GM21723 (cell line): ENCODE data around the gene SERPINE3.

Experiments used
- ATAC-seq: cut with Tn5 transposase; IDR thresholded peaks from one replicate; pipeline ENCODE4 v1.9.1; 2021; ENCODE audit warnings: mild to moderate bottlenecking, moderate library complexity; ENCODE audit not compliant: unreplicated experiment

Gene SERPINE3

DNA sequence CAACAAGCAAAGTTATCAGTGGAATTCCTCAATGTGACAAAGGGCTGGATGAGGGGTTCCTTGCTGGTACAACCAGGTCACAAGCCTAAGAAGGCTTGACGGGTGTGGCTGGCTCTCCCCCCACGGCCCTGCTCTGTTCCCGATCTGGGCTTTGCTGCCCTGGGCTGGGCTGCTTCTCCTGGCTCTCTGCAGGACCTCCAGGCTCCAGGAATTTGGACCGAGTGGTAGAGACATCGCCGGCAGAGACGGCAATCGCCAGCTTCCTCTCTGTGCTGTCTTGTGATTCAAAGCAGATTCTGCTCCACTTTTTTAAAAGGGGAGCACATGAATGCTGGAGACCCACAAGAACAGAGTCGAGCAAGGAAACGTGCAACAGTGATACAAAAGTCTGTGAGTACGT is at the start of gene SERPINE3:
SERPINE3 (plus strand) TSS at position 338 of the 400 bp plus-strand sequence. CDS start 1,401 bp downstream, outside the sequence.
- ATAC-seq = no peak

DNA sequence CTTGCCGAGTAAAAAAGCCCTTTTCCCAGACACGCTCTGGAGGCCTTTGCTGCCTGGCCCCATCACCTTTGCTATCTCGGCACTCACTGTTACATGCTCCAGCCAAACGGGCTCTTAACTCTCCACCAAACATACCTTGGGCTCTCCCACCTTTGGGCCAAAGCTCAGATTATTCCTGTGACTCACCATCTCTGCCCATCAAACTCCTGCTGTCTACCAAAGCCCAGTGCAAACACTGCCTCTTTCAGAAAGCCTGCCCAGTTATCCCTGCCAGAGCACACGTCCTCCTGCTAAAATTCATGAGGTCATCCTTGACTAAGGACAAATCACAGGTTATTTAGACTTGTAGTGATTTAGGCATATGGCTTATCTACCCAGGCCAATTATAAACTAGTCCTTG is 48.1 kb upstream of the SERPINE3 start:
- no peak for ATAC-seq

DNA sequence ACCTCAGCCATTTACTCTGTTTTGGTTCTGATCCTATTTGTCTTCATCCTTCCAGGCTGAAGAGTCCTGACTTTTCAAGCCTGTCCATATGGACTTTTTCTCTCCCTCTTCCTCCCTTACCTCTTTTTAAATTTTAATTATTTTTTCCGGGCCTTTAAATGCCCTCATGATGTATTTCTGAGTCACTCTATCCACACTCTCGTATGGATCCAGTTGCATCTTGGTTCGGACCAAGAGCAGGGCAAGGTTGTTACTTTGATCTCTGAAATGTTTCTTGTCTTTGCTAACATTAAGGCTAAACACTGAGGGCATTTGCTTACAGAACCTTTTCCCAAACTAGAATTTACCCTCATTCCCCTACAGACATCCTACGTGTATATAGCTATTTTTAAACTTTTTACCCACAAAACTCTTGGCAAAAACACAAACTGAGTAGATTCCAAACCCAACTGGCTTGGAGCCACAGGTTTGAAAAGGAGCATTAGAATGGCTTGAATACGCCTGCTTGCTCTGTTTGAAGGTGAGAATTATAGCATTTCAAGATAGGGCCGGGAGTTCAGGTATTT is 47.4 kb upstream of the SERPINE3 start:
- ATAC-seq = no peak

DNA sequence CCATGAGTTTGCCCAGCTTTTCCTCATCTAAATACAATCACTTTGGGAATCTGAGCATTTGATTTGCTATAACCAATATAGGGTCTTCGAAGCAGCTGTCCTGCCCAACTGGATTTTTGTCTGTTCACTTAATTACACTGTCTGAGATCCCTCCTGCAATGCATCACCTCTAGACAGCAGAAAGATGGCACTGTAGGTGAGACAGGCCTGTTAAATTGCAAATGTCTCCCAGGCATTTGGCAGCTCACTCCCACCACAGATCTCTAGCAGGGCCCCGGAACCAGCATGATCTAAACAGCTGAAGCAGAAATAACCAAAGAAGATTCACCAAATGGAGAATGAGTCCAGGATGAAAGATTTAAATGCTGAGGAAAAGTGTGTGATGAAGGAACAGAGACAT is 41.9 kb upstream of the SERPINE3 start:
- no peak for ATAC-seq

DNA sequence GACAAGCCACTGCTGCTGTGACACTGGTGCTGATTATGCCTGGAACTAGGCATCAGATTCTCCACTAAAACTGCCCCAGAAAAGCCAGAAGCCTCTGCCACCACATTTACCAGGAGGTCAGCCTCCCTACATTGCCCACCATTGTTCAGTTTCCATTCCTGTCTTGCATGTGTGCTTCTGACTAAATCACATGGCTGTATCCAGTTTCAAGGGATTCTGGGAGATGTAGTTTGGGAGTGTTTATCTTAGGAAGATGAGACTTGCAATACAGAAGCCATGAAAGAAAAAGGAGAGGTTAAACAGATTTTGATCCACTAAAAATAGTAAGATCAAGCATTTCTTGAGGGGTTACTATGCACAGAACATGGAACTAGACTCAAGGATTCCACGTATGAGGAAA is 40.7 kb upstream of the SERPINE3 start:
- ATAC-seq = no peak

DNA sequence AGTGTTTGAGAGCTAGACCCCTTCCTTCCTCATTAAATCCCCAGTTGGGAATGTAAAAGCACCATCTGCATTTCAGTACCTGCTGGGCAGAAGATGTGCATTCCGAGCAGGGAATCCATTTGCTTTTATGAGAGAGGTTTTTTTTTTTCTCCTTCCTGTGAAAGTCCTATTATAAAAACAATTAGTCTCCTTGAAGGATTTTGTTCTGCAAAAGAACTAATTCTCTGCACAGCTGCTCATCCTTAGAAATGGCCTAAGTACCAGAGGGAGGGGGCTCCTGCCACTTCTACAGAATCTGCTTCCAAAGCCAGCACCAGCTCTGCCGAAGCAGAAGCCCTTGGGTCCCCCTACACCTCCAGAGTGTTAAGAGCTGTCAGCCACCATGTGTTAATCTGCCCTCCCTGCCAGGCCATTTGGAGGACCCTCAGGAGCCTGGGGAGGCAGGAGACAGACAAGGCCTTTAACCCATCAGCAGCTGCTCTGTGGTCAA is 36.4 kb upstream of the SERPINE3 start:
- no peak for ATAC-seq

DNA sequence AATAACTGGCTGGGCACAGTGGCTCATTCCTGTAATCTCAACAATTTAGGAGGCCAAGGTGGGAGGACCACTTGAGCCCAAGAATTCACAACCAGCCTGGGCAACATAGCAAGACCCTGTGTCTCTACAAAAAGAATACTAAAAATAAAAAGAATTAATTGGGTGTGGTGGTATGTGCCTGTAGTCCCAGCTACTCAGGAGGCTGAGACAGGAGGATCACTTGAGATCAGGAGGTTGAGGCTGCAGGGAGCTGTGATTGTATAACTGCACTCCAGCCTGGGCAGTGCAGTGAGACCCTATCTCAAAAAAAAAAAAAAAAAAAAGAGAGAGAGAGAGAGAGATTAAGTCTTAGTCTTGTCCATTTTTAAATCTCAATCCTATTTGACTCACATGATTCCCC is 35.6 kb upstream of the SERPINE3 start:
- no peak for ATAC-seq

DNA sequence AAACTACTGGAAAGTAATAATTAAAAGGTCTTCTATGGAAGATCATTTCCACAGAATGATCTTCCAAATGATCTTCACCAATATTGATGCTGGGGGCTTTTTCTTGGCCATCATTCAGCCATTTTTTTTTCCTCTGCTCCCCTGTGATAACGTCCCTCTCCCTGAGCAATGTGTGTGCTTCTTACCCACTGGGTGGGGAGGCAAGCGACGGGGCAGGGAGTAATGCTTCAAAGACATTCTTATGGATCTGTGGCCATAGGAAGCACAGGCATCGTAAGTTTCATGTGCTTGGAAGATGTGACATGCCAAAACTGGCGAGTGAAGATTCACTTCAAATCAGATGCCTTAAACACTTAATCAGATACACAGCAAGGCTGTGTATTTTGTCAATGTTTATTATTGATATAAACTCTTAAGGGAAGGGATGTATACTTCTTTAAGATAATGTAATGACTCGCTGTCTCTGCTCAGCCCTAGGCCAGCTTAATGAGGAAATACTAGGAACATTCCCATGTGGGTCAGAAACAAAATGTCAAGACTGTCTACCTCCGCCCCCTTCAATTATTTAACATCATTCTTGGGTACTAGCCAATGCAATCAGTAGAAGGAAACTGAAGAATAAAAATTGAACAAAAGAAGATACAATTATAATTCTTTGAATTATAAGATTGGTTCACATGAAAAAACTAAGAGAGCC is 34.1 kb upstream of the SERPINE3 start:
- no peak for ATAC-seq

DNA sequence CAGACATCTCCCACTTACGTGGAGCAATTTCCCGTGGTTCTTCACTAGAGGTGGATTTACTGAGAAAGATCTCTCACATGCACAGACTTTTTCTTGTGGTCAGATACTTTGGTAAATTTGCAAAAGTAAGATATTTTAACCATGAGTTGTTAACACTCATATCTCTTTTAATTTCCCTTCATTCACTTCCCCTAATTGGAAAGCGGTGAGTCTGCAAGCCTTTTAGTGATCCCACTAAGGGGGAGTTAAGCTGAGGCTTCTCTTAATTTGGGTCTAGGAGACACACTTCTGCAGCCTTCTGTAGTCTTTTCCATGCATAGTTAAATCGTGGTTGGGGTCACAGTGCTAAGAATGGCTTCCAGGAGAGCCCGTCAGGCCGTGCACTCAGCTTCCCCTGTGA is 30.7 kb upstream of the SERPINE3 start:
- no peak for ATAC-seq

DNA sequence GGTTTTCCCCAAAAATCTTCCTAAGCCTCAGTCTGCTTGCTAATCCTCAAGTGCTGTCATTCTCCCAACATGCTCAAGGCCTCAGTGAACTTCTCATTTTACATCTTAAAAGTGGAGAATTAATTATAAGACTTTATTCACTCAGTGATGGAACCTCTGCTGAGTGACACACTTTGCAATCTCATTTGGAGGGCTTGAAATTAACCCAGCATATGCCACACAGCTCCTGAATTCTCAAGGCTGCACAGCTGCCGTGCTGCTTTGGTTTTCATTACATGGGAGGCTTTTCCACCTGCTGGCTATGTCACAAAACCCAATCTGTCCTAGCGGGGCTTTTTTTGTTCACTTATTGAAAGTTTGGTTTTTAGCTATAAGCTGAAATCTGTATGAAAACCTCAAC is 28.3 kb upstream of the SERPINE3 start:
- ATAC-seq = no peak

DNA sequence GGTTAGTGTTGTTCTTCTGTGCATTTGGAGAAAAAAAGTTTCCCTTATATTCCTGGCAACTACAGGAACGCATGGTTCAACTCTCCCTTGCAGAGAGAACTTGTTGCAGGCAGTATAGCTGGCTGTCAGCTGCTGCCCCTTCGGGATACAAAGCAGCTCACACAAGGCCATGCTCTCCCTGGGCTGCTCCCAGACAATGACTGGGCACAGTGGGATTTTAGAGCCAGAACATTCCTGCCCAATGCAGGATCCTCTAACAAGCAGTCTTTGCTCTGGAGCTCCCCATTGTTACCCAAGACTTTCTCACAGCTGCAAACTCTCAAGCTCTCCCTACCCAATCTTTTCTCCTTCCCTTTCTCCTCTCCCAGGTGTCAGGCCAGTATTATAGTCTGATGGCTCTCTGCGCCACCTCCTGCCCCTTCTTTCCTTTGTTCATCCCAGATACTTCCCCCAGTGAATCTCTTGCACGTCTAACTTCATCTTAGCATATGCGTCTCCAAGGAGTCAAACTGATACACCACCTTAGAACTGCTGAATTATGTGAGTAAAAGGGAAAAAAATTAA is 27.5 kb upstream of the SERPINE3 start:
- no peak for ATAC-seq

DNA sequence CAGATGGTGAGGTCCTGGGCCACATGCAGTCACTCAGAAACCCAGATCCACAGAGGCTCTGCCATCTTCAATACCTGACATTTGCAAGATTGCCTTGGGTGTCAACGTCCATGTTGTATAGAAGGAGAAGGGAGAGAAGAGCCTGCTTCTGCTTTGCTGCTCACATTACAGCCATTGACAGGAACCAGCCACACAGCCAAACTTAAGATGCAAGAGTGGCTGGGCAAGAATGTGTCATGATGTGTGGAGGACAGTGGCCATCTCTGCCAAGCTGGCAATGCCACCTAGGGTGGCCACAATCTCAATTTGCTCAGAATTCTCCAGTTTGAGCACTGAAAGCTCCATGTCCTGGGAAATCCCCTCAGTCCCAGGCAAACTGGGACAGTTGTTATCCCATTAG is 25.9 kb upstream of the SERPINE3 start:
- no peak for ATAC-seq

DNA sequence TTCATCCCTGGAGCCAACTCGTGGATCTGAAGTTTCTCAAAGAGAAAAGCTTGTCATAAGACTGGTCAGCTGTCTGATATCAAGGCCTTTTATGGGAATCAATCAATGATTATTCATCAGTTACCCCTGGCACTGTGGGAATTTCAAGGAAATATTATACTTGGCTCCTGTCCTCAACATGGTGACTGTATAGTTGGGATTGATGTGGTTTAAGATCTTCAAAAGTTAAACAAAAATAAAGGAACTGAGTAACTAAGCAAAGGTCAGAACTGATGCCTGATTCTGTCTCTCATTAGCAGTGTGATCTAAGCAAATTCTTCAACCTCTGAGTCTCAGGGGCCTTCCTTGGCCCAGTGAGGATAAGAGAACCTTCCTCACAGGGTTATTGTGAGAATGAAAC is 22.2 kb upstream of the SERPINE3 start:
- no peak for ATAC-seq

DNA sequence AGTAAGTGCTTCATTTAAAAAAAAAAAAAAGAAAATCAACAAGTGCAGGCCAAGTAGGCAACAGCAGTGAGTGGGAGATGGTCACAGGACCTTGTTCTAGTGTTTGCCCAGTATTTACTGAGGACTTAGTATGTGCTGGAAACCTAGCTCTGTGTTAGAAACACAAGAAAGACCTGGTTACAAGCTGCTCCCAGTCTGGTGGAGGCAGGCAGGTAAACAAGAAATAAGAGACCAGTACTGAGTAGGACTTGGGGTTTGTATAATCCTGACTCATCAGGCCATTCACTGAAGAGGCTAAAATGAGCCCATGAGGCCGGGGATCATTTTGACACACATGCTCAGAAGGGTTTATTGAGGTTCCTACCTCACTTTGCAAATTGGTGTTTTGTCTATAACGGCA is 21.5 kb upstream of the SERPINE3 start:
- ATAC-seq = no peak

DNA sequence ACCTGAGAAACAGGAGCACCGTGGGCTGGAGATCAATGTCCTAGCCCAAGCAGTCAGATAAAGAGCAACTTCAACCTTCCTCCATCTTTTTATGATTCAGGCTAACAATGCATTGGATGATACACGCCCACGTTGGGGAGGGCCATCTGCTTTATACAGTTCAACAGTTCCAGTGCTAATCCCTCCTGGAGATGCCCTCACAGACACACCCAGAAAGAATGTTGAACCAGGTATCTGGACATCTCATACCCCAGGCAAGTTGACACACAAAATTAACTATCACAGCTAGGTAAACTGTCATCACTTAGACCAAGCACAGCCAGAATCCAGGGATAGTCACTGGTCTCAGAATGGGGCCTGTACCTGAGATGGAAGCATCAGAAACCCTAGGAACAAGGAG is 20.6 kb upstream of the SERPINE3 start:
- ATAC-seq = no peak

DNA sequence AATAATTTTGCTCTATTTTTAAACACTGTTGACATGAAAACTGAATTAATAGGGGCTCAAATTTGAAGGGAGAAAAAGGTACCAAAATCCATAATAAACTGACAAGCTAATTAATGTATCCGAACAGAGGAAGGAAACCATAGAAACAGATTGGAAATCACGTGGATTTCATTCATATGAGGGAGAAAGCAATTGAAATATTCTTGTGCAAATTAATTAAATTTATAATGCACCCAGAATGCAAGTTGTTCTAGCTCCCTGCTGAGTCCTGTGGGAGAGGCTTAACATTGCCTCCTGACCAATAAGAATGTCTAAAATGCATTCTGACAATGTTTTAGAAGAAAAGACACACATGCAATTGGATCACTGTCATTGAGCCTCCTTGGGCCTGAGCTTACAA is 17.7 kb upstream of the SERPINE3 start:
- no peak for ATAC-seq

DNA sequence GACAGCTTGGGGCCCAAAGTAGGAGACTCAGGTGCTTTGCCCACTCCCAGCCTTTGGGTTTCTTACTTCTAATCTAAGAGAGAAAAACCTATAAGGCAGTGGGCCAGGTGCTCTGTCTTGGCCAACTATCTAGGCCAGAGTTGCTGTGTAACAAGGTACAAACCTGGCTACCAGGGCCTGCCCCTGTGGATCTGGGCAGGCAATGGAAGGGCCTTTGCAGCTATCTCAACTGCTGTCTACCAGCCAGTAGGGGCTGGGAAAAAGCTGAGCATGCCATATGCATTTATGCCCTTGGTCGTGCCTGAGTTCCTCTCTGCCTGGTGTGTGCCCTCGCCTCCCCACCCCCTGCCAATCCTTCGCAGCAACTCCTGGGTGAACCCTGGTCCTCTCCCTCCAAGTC is 16.7 kb upstream of the SERPINE3 start:
- ATAC-seq = no peak

DNA sequence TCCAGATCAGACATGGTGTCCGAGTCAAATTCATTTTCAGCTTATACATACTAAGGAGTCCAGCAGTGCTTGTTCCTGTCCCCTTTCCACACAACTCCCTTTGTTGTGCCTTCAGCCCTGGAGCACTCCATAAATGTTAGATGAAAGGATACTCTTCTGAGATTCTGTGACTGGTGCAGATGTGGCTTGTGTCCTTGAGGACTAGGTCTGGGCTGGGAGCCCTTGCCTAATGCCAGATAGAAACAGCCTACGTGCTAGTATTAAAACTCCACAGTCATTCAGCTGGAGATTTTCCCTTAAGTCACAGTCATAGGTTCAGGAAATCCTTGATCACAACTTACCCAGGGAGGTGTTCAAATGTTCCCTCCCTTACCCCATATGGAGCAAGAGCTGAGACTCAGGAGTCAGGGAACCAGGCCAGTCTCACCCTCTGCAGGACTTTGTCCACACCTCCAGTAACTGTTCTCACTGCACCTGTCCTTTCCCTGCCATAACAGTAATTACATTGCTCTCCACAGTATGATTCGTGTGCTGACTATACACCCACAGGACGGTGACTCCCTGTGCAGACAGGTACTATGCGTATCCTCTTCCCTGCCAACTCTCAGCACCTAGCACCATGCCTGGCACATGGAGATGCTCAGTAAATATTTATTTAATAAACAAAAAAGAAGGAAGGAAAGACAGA is 15.5 kb upstream of the SERPINE3 start:
- no peak for ATAC-seq

DNA sequence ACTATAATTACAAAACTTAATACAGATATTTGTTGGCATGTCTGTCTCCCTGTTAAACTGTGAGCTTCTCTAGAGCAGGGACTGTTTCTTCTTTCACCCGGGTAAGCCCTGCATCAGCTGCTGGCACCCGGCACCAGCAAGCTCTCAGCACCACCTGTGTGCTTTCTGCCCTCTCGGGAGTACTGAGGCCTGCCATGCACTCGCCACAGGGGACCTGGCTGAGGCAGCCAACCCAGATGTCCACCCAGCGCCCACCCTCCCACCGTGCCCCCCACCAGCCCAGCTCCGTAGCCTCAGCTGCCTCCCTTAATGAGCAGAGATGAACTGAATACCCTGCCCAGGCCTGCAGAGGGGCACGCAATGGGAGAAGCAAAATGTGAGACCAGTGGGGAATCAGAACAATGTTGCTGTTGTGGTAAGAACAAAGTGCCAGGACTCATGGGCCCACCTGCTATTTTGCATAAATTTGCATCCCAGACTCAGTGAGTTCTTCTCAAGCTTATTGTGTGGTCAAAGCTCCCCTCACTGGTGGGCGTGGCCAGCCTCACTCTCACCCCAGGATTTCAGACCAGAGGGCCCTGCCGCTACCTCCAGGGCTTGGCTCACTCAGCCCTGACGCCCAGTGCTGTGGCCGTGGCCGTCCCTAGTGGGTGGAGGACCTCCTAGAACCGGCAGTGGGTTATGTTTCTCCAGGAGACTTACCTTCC is 14.6 kb upstream of the SERPINE3 start:
- no peak for ATAC-seq

DNA sequence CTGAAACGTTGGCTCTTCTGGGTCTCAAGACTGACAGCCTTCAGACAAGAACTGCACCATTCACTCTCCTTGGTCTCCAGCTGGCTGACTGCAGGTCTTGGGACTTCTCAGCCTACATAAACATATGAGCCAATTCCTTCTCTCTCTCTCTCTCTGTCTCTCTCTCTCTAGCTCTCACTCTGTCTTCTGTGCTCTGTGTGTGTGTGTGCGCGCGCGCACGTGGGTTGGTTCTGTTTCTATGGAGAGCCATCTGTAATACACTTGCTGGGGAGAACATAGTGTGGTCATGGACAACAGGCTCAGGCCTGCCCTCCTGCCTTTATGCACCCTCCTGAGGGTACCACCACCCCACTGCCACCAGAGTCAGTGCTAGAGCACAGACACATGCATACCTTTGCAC is 13.7 kb upstream of the SERPINE3 start:
- no peak for ATAC-seq

DNA sequence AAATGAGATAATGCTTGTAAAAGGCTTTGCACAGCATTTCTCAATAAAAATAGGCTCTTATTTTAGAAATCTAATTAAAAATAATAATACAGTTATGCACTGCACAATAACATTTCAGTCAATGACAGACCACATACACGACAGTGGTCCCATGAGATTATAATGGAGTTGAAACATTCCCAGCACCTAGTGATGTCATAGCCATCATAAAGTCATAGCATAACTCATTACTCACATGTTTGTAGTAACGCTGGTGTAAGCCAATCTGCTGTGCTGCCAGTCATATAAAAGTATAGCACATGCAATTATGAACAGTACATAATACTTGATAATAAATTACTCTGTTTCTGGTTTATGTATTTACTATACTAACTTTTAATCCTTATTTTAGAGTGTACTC is 12.7 kb upstream of the SERPINE3 start:
- no peak for ATAC-seq
